Measurements from ENCODE around the gene DNAH7. TPM values are rescaled to one million over a fixed set of nuclear protein-coding genes. Genes with fewer than 3 reads are reported as not detected.

The DNAH7 gene
- total and polyA plus RNA-seq, 2 donors from 2014 or later: 3.8 to 15.7 TPM

DNA sequence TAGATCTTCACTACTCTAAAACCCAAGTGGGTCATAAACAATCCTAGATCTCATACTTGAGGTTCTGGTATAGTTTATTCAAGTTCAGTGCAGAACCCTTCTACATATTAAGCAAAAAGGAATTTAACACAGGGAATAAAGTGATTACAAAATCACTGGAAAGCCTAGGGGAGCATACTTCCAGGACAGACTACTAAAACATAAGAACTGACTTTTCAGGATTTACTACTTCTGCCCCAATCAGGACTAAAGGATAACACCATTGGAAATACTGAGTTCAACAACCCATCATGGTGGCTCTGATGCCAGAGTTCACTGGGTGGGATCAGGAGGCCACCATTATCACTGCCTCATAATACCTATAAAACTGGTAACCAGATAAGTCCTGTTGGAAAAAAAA, 123.6 kb downstream of the DNAH7 start:
- no peak for TF ChIP-seq CTCF (IDR thresholded peaks at IDR 0.05; ENCODE audit: borderline replicate concordance, extremely low read depth, insufficient read depth)
- Histone ChIP-seq H3K4me1 (ENCODE audit: control insufficient read depth in 2 of 3, insufficient read depth in 2 of 3, low read depth in 1 of 3, low read length in 3 of 3) (no peaks in the 10 kb centered on the region), H3K9ac (ENCODE audit: low read length in 3 of 3) (no peak overlapping the region), H3K4me3 (ENCODE audit: low read length in 3 of 3) (no peak overlapping the region), H3K9me3 (ENCODE audit: control insufficient read depth in 2 of 3, insufficient read depth in 1 of 3, low read length in 3 of 3) (no peaks in the 10 kb centered on the region), H3K27ac (ENCODE audit: low read depth in 2 of 2, low read length in 2 of 2) (no peak overlapping the region), H3K27me3 (ENCODE audit: control insufficient read depth, insufficient read depth, low read length) (no peaks in the 10 kb centered on the region), H3K36me3 (ENCODE audit: control insufficient read depth in 2 of 3, insufficient read depth in 3 of 3, low read length in 3 of 3) (no peaks in the 10 kb centered on the region)
- no peak for FAIRE-seq
- DNase-seq: no peak
- intact Hi-C loops (cut with DNase I): no loop called here

DNA sequence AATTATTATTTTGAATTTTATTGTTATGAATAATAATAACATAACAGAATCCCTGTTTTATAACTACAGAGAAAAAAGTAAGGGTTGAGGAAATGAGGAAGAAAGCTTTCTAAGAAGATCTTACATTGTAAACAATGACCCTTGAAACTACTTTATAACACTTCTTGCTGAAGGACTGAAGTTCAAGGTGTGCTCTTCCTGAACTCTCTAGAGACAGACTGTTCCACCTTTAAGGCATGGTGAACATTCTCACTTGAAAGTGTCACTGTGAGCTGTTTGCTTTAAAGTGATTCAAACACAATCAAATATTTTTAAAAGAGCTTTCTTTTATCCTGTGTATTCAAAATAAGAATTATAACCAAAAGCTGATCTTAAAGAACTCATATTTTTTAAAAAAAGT, 131.5 kb downstream of the DNAH7 start:
- H3K9ac ChIP-seq (ENCODE audit: low read length in 3 of 3): no peak overlapping the region
- H3K36me3 ChIP-seq (ENCODE audit: control insufficient read depth in 2 of 3, insufficient read depth in 3 of 3, low read length in 3 of 3): no peaks in the 10 kb centered on the region
- no peaks in the 10 kb centered on the region for H3K27me3 ChIP-seq (ENCODE audit: control insufficient read depth, insufficient read depth, low read length)
- intact Hi-C loops (cut with DNase I): no loop called here
- FAIRE-seq (peak; percentile 6), DNase-seq (no peak)
- no peaks in the 10 kb centered on the region for H3K9me3 ChIP-seq (ENCODE audit: control insufficient read depth in 2 of 3, insufficient read depth in 1 of 3, low read length in 3 of 3)
- H3K4me3 ChIP-seq (ENCODE audit: low read length in 3 of 3): no peak overlapping the region
- TF ChIP-seq CTCF (IDR thresholded peaks at IDR 0.05; ENCODE audit: borderline replicate concordance, extremely low read depth, insufficient read depth): no peak
- H3K4me1 ChIP-seq (ENCODE audit: control insufficient read depth in 2 of 3, insufficient read depth in 2 of 3, low read depth in 1 of 3, low read length in 3 of 3): no peaks in the 10 kb centered on the region
- H3K27ac ChIP-seq (ENCODE audit: low read depth in 2 of 2, low read length in 2 of 2): no peak overlapping the region

DNA sequence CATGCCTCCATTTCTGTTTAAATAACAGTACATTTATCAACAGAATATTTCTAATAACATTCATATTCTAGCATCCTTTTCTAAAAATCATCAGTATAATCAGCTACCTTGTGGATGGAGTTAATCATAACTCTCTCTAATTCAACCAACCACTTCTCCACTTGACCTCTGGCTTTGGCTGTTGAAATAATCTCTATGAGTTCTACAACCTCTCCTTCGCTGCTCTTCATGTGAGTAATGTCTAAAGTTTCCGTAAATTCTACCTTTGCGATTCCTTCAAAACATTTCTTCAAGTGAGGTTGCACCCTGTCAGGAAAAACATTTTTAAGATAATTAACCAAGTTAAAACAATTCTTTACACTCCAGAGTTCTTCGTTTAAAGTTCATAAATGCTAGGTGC, 134.2 kb downstream of the DNAH7 start:
- H3K9ac ChIP-seq (ENCODE audit: low read length in 3 of 3): no peak overlapping the region
- DNase-seq (no peak), FAIRE-seq (no peak)
- H3K4me3 ChIP-seq (ENCODE audit: low read length in 3 of 3): no peak overlapping the region
- no peaks in the 10 kb centered on the region for H3K36me3 ChIP-seq (ENCODE audit: control insufficient read depth in 2 of 3, insufficient read depth in 3 of 3, low read length in 3 of 3)
- H3K4me1 ChIP-seq (ENCODE audit: control insufficient read depth in 2 of 3, insufficient read depth in 2 of 3, low read depth in 1 of 3, low read length in 3 of 3): no peaks in the 10 kb centered on the region
- no peaks in the 10 kb centered on the region for H3K9me3 ChIP-seq (ENCODE audit: control insufficient read depth in 2 of 3, insufficient read depth in 1 of 3, low read length in 3 of 3)
- intact Hi-C loops (cut with DNase I): no loop called here
- no peaks in the 10 kb centered on the region for H3K27me3 ChIP-seq (ENCODE audit: control insufficient read depth, insufficient read depth, low read length)
- H3K27ac ChIP-seq (ENCODE audit: low read depth in 2 of 2, low read length in 2 of 2): no peak overlapping the region
- no peak for TF ChIP-seq CTCF (IDR thresholded peaks at IDR 0.05; ENCODE audit: borderline replicate concordance, extremely low read depth, insufficient read depth)

GRCh38 chr2:195929531-195929930, 139.1 kb downstream of the DNAH7 start:
- no peak for TF ChIP-seq CTCF (IDR thresholded peaks at IDR 0.05; ENCODE audit: borderline replicate concordance, extremely low read depth, insufficient read depth)
- no peak for FAIRE-seq

More at GRCh38 chr2:195929531-195929930, 139.1 kb downstream of the DNAH7 start:
- DNase-seq: no peak
- no peak overlapping the region for H3K4me3 ChIP-seq (ENCODE audit: low read length in 3 of 3)
- no peak overlapping the region for H3K27ac ChIP-seq (ENCODE audit: low read depth in 2 of 2, low read length in 2 of 2)
- no peaks in the 10 kb centered on the region for H3K36me3 ChIP-seq (ENCODE audit: control insufficient read depth in 2 of 3, insufficient read depth in 3 of 3, low read length in 3 of 3)
- H3K27me3 ChIP-seq (ENCODE audit: control insufficient read depth, insufficient read depth, low read length): no peaks in the 10 kb centered on the region
- no peak overlapping the region for H3K9ac ChIP-seq (ENCODE audit: low read length in 3 of 3)
- no peaks in the 10 kb centered on the region for H3K4me1 ChIP-seq (ENCODE audit: control insufficient read depth in 2 of 3, insufficient read depth in 2 of 3, low read depth in 1 of 3, low read length in 3 of 3)
- intact Hi-C loops (cut with DNase I): no loop called here
- H3K9me3 ChIP-seq (ENCODE audit: control insufficient read depth in 2 of 3, insufficient read depth in 1 of 3, low read length in 3 of 3): no peaks in the 10 kb centered on the region

Data from kidney (tissue), 14 donors.